OCI-M2 (cell line): ENCODE measurements around the gene ANXA6.

ENCODE experiments used
- DNase-seq: peaks from one replicate; lab custom pipeline; 2025; ENCODE audit not compliant: unreplicated experiment; lab: John Stamatoyannopoulos, UW

ANXA6 gene

DNA sequence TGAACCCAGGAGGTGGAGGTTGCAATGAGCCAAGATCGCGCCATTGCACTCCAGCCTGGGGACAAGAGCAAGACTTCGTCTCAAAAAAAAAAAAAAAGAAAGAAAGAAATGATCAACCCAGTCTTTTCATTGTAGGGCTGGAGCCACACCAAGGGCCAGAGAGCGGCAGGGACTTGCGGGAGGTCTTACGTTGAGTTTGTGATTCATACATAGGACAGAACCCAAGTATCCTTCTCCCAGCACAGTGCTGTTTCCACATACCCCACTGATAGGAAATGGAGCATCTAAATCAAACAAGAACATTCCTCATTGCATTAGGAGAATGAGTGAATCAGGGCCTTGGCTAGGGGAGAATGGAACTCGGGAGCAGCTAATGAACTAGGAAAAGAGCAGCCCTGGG is 73.2 kb downstream of the ANXA6 start:
- DNase-seq = no peak

DNA sequence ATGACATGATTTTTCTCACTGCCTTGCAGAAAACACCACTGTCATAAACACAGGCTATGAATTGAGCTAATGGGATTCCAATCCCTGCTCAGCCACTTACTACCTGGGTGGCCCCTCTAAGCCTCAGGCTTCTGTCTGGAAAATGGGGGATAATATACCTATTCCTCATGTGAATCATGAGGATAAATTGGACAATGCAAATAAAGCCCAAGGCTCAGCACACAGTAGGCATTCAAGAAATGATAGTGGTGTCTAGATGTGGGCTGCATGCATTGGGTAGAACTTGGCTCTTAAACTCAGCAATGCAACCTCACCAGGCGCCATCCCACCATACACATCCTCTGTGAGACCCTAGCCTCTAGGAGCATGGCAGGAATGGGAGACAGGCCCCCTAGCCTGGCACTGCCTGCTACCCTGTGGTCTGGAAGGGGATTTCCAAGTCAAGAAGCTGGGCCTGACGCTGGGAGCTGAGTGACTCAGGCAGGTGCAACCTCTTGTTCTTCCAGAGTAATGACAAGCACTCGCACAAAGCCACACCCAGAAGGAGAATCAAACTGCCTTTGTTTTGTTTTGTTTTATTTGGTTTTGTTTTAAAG is 74.4 kb downstream of the ANXA6 start:
- no peak for DNase-seq

DNA sequence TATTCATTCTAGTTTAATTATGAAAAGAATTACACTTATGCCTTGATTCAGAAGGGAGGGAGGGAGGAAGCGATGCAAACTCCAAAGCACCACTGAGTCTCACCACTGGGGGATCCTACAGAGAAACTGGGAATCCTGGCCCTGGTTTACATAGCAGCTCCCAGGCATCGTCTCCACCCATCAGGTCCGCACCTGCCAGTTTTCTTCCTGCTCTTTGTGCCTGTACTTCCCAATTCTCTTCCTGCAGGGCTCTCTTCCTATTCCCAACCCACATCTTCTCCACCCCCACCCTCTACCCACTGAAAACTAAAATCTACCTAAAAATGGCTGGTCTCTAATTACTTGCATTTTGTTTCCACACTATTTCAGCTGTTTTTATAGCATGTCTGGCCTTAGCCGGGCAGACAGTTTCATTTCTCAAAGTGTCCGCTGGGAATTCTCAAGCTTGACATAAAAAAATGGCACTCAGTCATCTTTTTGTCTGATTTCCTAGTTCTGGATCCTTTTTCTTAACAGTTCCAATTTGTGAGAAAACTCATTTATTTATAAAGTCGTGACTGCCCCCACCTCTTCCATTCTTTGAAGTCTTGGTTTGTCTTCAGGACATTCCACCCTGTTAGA is 75.2 kb downstream of the ANXA6 start:
- DNase-seq = no peak

- no peak for DNase-seq
These were observed 75.9 kb downstream of the ANXA6 start for GRCh38 chr5:151081431-151082281.

GRCh38 chr5:151080613-151081430 is 76.8 kb downstream of the ANXA6 start, which contains the start of gene TNIP1:
Gene TNIP1 (minus strand): TSS chr5:151081034. CDS start chr5:151065095, 15,939 bp downstream.
- peak; percentile 29 for DNase-seq

- no peak for DNase-seq
These were observed 77.6 kb downstream of the ANXA6 start for GRCh38 chr5:151079838-151080612.

GRCh38 chr5:151078490-151079262 is 78.9 kb downstream of the ANXA6 start:
- no peak for DNase-seq

GRCh38 chr5:151077967-151078366 is 79.6 kb downstream of the ANXA6 start:
- no peak for DNase-seq

- DNase-seq = no peak
These were observed 80.2 kb downstream of the ANXA6 start for GRCh38 chr5:151077419-151077818.

GRCh38 chr5:151076616-151077015 is 81.0 kb downstream of the ANXA6 start:
- no peak for DNase-seq

- no peak for DNase-seq
These were observed 81.8 kb downstream of the ANXA6 start for GRCh38 chr5:151075698-151076331.

- no peak for DNase-seq
These were observed 83.0 kb downstream of the ANXA6 start for GRCh38 chr5:151074557-151074956.

- DNase-seq = no peak
These were observed 84.3 kb downstream of the ANXA6 start for GRCh38 chr5:151073280-151073679.

DNA sequence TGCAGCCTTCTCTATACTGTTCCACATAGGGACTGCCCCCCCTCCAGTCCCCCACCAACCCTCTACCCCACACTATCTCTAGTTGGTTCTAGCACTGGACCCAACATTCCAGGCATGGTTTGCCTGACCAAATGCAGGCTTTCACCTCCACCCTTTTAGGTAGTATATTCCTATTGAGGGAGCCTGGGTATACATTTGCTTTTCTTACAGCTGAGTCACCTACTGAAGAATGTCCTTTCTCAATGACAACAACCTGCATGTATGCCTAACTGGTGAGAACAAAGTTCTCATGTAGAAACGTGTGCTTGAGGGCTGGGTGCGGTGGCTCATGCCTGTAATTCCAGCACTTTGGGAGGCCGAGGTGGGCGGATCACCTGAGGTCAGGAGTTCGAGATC is 85.0 kb downstream of the ANXA6 start:
- DNase-seq = no peak

DNA sequence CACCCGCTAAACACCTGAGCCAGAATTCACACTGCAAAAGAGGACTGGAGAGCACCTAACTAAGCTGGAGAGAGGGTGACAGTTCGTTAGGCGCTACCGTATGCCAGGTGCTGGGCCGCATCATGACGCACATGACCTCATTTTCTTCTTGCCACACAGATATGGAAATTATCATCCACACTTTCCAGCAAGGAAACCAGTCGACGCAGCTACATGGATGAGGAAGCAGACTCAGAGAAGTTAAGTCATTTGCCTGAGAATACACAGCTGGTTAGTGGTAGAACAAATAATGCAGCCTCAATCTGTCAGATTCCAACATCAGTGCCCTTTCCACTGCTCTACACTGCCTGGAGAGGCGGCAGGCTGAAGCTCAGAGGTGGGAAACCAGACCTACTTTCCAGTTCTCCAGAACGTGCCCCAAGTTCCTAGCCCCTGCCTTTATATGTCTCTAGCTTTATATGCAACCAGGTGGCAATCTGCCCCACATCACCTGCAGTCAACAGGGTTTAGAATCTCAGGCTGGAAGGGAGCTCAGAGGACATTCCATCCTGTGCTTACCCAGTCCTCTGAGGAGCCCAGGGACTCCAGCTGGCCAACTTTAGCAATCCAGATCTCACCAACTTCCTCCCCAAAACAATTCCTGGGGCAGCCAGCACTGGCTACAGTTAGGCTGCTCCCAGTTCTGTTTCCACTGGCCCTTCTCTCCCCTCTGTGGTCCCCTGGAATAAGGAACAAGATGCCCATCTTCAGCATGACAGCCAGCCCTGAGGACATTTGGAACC is 85.5 kb downstream of the ANXA6 start:
- DNase-seq = no peak

GRCh38 chr5:151071021-151071420 is 86.6 kb downstream of the ANXA6 start:
- DNase-seq = no peak

GRCh38 chr5:151070449-151070848 is 87.1 kb downstream of the ANXA6 start:
- DNase-seq = no peak

DNA sequence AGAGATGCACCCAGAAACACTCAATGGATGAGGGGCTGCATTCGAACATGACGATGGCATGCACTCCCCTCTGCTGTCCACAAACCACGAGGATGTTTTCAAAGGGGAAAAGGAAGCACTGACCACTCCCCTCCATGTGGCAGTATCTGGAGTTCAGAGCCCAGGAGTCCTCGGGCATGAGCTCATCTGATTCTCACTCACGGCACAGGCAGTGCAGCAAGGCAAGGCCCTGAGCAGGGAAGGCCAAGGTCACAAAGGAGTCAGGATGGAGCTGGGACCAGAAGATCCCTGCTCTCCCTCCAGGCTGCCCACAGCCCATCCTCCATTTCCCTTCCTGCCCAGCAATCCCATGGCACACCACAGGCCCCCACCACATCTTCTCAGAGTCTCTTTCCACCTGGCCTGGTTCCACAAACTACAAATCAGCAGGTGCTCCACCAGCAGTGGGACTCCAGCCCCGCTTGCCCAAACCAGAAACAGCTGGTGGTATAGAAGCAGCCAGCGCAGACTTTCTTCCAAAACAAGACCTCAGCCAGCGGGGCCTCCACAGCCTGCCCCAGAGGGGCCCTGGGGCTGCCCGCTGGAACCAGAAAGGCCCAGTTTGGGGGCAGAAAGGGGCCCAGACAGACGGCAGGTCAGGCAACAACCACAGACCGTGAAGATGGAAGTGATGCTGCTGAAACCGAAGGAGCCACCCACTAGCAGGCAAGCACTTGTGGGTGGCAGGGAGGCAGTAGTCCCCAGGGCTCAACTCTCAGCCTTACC is 89.0 kb downstream of the ANXA6 start:
- DNase-seq = no peak
